GM19438 (cell line): Measurements from ENCODE around the gene MRPL18.

Source experiments
- ATAC-seq: cut with Tn5 transposase; IDR thresholded peaks from one replicate; pipeline ENCODE4 v1.9.1; 2021; ENCODE audit warnings: low read depth; ENCODE audit not compliant: unreplicated experiment

Gene MRPL18

DNA sequence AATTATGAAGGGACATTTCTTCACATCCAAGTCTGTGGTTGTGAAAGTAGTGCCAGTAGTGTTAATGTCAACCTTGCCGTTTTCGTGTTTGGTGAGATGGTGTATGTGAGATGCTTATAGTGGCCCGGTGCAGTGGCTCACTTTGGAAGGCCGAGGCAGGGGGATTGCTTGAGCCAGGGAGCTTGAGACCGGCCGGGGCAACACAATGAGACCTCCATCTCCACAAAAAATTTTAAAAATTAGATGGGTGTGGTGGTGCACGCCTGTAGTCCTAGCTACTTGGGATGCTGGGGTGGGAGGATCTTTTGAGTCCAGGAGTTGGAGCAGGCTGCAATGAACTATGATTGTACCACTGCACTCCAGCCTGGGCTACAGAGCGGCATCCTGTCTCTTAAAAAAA lies 47.2 kb downstream of the MRPL18 start:
- no peak for ATAC-seq

DNA sequence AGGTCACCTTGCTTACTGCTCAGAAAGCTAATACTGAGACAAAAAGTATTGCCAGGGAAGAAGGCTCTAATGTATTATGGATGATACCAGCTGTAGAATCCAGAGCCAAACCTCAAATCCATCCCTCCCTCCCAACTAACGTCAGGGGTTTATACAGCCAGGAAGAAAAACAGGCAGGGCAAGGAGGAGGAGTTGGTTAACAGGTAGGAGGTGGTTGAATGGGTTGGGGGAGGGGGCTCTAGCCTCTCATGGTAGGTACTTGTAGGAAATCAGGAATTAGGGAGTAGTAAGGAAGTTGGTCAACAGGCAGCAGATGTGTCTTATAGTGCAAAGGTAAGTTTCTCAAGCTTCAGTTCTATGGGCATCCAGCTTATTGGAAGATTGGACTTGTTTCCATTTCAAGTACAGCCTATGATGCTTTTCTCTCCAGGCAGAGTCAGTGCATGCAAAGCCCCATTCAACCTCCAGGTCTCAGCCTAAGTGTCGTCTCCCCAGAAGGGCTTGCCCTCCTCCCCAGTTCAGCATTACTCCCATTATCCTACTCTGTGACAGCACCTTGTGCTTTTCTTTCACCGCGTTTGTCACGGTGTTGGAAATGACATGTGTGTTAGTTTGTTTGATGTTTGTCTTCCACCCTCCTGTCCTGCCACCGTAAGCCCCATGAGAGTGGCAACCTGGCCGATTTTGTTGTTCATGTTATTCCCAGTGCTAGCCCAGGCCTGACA lies 47.9 kb downstream of the MRPL18 start:
- no peak for ATAC-seq

DNA sequence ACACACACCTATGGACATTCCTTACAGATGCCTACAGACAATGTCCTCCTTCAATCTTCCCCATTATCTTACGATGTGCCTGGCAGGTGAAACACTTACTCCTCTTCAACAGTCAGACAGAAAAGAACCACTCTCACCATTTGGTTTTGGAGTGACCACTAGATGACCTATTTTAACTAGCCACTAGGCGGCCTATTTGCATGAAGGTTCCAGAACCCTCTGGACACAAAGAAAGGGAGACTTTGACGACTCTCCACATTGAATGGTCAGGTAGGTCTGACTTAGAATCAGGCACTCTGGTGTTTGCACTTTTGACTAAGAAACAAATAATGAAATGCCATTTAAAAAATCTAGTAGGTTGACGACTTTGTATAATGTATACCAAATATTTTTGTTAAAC lies 51.8 kb downstream of the MRPL18 start:
- ATAC-seq, result no peak

DNA sequence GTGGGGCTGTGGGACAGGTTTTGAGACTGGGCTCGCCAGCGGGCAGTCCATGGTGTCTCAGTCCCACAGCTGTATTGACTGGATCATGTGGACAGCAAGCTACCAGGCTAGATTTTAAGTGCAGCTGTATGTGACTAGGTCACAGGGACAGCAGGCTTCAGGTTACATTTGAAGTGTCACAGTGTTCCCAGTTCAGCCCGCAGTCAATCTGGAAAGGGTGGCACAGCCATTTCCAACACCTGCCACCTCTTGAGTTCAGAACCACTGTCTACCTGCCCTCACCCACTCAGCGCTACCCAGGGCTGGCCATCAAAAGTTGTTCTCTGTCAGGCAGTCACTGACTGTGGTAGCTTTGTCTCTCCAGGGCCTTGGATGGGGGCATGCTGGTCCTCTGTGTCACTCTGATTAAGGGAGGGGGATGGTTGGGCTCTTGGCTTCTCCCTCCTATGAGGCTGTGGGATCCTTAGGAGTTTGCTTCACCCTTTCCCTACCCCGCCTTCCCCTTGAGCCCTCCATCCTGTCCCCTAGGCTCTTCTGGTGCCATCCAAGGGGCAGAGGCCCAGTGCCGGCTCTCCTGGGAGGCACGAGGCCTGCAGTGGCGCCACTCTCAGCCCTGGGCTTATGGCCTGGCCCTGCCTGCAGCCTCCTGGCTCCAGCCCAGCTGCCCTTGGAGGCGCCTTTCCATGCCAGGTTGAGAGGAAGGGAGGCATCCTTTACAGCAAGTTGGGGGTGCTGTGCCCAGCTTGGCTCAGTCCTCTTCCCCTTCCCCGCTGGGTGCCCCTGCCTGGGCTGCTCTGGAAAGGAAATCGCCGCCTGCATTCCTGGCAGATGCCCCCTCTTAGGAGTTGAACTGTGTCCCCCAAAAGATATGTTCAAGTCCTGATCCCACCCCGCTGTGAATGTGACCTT lies 54.7 kb downstream of the MRPL18 start:
- ATAC-seq, result no peak
